Neural progenitor cell (in vitro differentiated cells): ENCODE measurements around the gene CRLF1. TPM values are rescaled to one million over a fixed set of nuclear protein-coding genes. Genes with fewer than 3 reads are reported as not detected.
A peak's percentile ranks its signal among the peaks of the same experiment; 100 is the strongest.

Experiments
- DNase-seq: peaks from one replicate; pipeline ENCODE4 v3.0.0-alpha.2; 2016; ENCODE audit warnings: low spot score
- H2AFZ ChIP-seq: fragments of 200-600 bp; sonication (generic); replicated peaks from 2 replicates; pipeline ENCODE4 v1.6.1; 2016; ENCODE audit warnings: antibody characterized with exemption
- H3F3A ChIP-seq: fragments of 200-600 bp; sonication (generic); 2 replicates; pipeline ENCODE4 v1.6.1; 2016; ENCODE audit warnings: antibody characterized with exemption, low read depth
- H3K27ac ChIP-seq: fragments of 200-600 bp; sonication (generic); 2 replicates; pipeline ENCODE4 v1.5.1; 2016; ENCODE audit warnings: mild to moderate bottlenecking
- H3K27me3 ChIP-seq: fragments of 200-600 bp; sonication (generic); 2 replicates; pipeline ENCODE4 v1.6.1; 2016; ENCODE audit warnings: mild to moderate bottlenecking, moderate library complexity
- H3K36me3 ChIP-seq: fragments of 200-600 bp; sonication (generic); 2 replicates; pipeline ENCODE4 v1.5.1; 2016
- H3K4me1 ChIP-seq: fragments of 200-600 bp; sonication (generic); 2 replicates; pipeline ENCODE4 v1.6.1; 2016; ENCODE audit warnings: mixed run types
- H3K4me2 ChIP-seq: fragments of 200-600 bp; sonication (generic); 2 replicates; pipeline ENCODE4 v1.6.1; 2016
- H3K4me3 ChIP-seq: fragments of 200-600 bp; sonication (generic); 2 replicates; pipeline ENCODE4 v1.5.1; 2016
- H3K79me2 ChIP-seq: fragments of 200-600 bp; sonication (generic); 2 replicates; pipeline ENCODE4 v1.6.1; 2016; ENCODE audit warnings: low read depth
- H3K9ac ChIP-seq: fragments of 200-600 bp; sonication (generic); 2 replicates; pipeline ENCODE4 v1.6.1; 2016
- H3K9me3 ChIP-seq: fragments of 200-600 bp; sonication (generic); 2 replicates; pipeline ENCODE4 v1.5.1; 2016; ENCODE audit warnings: low read depth
- H4K20me1 ChIP-seq: fragments of 200-600 bp; sonication (generic); 2 replicates; pipeline ENCODE4 v1.6.1; 2016; ENCODE audit warnings: low read depth
- H3K27ac Mint-ChIP-seq: 3 replicates; pipeline ENCODE4 v1.8.0; 2021; ENCODE audit warnings: mixed read lengths
- H3K27me3 Mint-ChIP-seq: 2 replicates; pipeline ENCODE4 v1.8.0; 2022; ENCODE audit warnings: low read depth, mild to moderate bottlenecking, inconsistent platforms, moderate library complexity, mixed read lengths; ENCODE audit not compliant: insufficient read depth
- H3K36me3 Mint-ChIP-seq: 3 replicates; pipeline ENCODE4 v1.8.0; 2021; ENCODE audit warnings: mixed read lengths
- H3K4me1 Mint-ChIP-seq: 3 replicates; pipeline ENCODE4 v1.8.0; 2021; ENCODE audit warnings: mixed read lengths
- H3K4me3 Mint-ChIP-seq: 3 replicates; pipeline ENCODE4 v1.8.0; 2021; ENCODE audit warnings: mild to moderate bottlenecking, moderate library complexity, mixed read lengths
- H3K9me3 Mint-ChIP-seq: 3 replicates; pipeline ENCODE4 v1.8.0; 2020; ENCODE audit warnings: mixed read lengths
- CTCF ChIP-seq: fragments of 200-600 bp; sonication (generic); IDR thresholded peaks from 2 replicates; pipeline ENCODE4 v1.5.1; 2017; ENCODE audit warnings: antibody characterized with exemption, mild to moderate bottlenecking
- EZH2 ChIP-seq: fragments of 200-600 bp; sonication (generic); IDR thresholded peaks from 2 replicates; pipeline ENCODE4 v1.6.1; 2017; ENCODE audit warnings: antibody characterized with exemption, mild to moderate bottlenecking, moderate library complexity
- EZH2phosphoT487 ChIP-seq: fragments of 200-600 bp; sonication (generic); IDR thresholded peaks from 2 replicates; pipeline ENCODE4 v1.6.1; 2017; ENCODE audit warnings: antibody characterized with exemption
- total RNA-seq: library from RNA; depleted of rRNA; stranded (reverse); fragments of >200 nt; gene quantifications from 2 replicates; pipeline ENCODE4 v1.2.3, GENCODE V29; 2015; ENCODE audit warnings: low replicate concordance

The CRLF1 gene
- total RNA-seq, 1 donor from 2014 or later, result not detected

DNA sequence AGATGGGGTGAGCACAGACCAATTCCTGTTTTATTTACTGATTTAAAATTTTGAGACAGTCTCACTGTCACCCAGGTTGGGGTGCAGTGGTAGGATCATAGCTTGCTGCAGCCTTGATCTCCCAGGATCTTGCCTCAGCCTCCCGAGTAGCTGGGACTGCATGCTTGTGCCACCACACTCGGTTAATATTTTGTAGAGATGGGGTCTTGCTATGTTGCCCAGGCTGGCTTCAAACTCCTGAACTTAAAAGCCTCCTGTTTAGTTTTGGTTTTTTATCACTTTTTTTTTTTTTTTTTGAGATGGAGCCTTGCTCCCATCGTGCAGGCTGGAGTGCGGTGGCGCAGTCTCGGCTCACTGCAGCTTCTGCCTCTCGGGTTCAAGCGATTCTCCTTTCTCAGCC, 30.2 kb downstream of the CRLF1 start:
- Mint-ChIP-seq H3K4me3 (no peak overlapping the region), H3K27me3 (peaks cover 6% of the 10 kb centered on the region), H3K9me3 (no peaks in the 10 kb centered on the region), H3K36me3 (peaks cover 12% of the 10 kb centered on the region), H3K4me1 (peaks cover 11% of the 10 kb centered on the region), H3K27ac (no peak overlapping the region)
- Histone ChIP-seq H3K4me2 (no peak overlapping the region), H3K27me3 (no peaks in the 10 kb centered on the region), H3K9ac (no peak overlapping the region), H3K36me3 (no peaks in the 10 kb centered on the region), H3K27ac (no peak overlapping the region), H3K4me3 (no peak overlapping the region), H3K79me2 (peaks cover 27% of the 10 kb centered on the region), H3K9me3 (no peaks in the 10 kb centered on the region), H4K20me1 (peaks cover 29% of the 10 kb centered on the region), H3K4me1 (peaks cover 9% of the 10 kb centered on the region), H2AFZ (no peak overlapping the region), H3F3A (peaks cover 27% of the 10 kb centered on the region)
- no peak for DNase-seq
- no peak for TF ChIP-seq EZH2phosphoT487
- TF ChIP-seq EZH2, result no peak
- TF ChIP-seq CTCF, result no peak

- Mint-ChIP-seq H3K36me3 (peaks cover 12% of the 10 kb centered on the region), H3K4me1 (peaks cover 13% of the 10 kb centered on the region), H3K27ac (no peak overlapping the region), H3K27me3 (peaks cover 8% of the 10 kb centered on the region), H3K4me3 (peak overlapping the region; percentile 62), H3K9me3 (no peaks in the 10 kb centered on the region)
- Histone ChIP-seq H3K9ac (no peak overlapping the region), H3K4me2 (no peak overlapping the region), H3K27ac (no peak overlapping the region), H2AFZ (no peak overlapping the region), H3K9me3 (no peaks in the 10 kb centered on the region), H3K4me1 (peaks cover 9% of the 10 kb centered on the region), H3F3A (peaks cover 40% of the 10 kb centered on the region), H4K20me1 (peaks cover 29% of the 10 kb centered on the region), H3K36me3 (no peaks in the 10 kb centered on the region), H3K79me2 (peaks cover 27% of the 10 kb centered on the region), H3K27me3 (no peaks in the 10 kb centered on the region), H3K4me3 (no peak overlapping the region)
- no peak for DNase-seq
- no peak for TF ChIP-seq EZH2
- TF ChIP-seq EZH2phosphoT487, result no peak
- TF ChIP-seq CTCF, result no peak
Observed at GRCh38 chr19:18574691-18575291, 31.8 kb downstream of the CRLF1 start.

- Mint-ChIP-seq H3K9me3 (no peaks in the 10 kb centered on the region), H3K27ac (no peak within 1 kb of the TSS), H3K4me3 (peak within 1 kb of the TSS; percentile 94), H3K27me3 (peaks cover 8% of the 10 kb centered on the region), H3K4me1 (peaks cover 13% of the 10 kb centered on the region), H3K36me3 (peaks cover 21% of the 10 kb centered on the region)
- no peaks in the 10 kb centered on the region for H3K9me3 ChIP-seq
- DNase-seq, result peak; percentile 100
- H3K27ac ChIP-seq, result peak within 1 kb of the TSS; percentile 14
- H3K4me3 ChIP-seq, result peak within 1 kb of the TSS; percentile 92
- peaks cover 27% of the 10 kb centered on the region for H3K79me2 ChIP-seq
- H3K4me1 ChIP-seq, result peaks cover 9% of the 10 kb centered on the region
- peak within 1 kb of the TSS; percentile 97 for H3K9ac ChIP-seq
- peak within 1 kb of the TSS; percentile 72 for H2AFZ ChIP-seq
- no peaks in the 10 kb centered on the region for H3K27me3 ChIP-seq
- H3K4me2 ChIP-seq, result peak within 1 kb of the TSS; percentile 89
- H3K36me3 ChIP-seq, result no peaks in the 10 kb centered on the region
- H4K20me1 ChIP-seq, result peaks cover 29% of the 10 kb centered on the region
- TF ChIP-seq EZH2, result no peak
- TF ChIP-seq EZH2phosphoT487, result no peak
- no peak for TF ChIP-seq CTCF
- peaks cover 40% of the 10 kb centered on the region for H3F3A ChIP-seq
Observed at GRCh38 chr19:18571564-18572344, 34.8 kb downstream of the CRLF1 start, which contains the start of gene UBA52. UBA52 (plus strand) TSS chr19:18571857; CDS start chr19:18573301, 1,444 bp downstream.
